ENCODE measurements around the gene REC114. TPM values are rescaled to one million over a fixed set of nuclear protein-coding genes. Genes with fewer than 3 reads are reported as not detected.

Gene REC114
- total and polyA plus RNA-seq, 2 of the 8 experiments (the other 6 are each of a cell fraction or from before 2014, with no cell fraction given): 0.12 TPM; not detected in 1

GRCh38 chr15:73593304-73594074 lies 150.5 kb downstream of the REC114 start:
- WGBS, 2 experiments (ENCODE audit: extremely low coverage in 1 of 2, insufficient coverage in 1 of 2, insufficient read length in 1 of 2, insufficient replicate concordance in 2 of 2, low coverage in 1 of 2, low lambda C conversion rate in 2 of 2, missing lambda C conversion rate in 1 of 2): 88% methylated on average over 9 of the region's 9 CpGs; no CpG with 5 or more reads in 1 of the 2 experiments
- H3K27ac ChIP-seq (ENCODE audit: low read depth, low read length): no peak overlapping the region
- no peak overlapping the region for H2AFZ ChIP-seq (ENCODE audit: low read length)
- no peak overlapping the region for H2BK20ac ChIP-seq (ENCODE audit: low read length)
- H3K4me2 ChIP-seq (ENCODE audit: insufficient read depth in 1 of 2, low read depth in 2 of 2, low read length in 2 of 2): no peak overlapping the region
- ChIA-PET CTCF (ENCODE audit: partially characterized antibody) (interaction anchor here (0.7 to 2.5 kb wide), 5 partner anchors 11 to 106 kb away, joined by 3 to 11 read pairs (median 6); no protein-coding TSS in a partner anchor), POLR2A (ENCODE audit: partially characterized antibody) (no interaction called here)
- no peak overlapping the region for H2BK15ac ChIP-seq (ENCODE audit: low read length)
- H2BK120ac ChIP-seq (replicated peaks; ENCODE audit: low read depth, low read length): no peak overlapping the region
- H3K4ac ChIP-seq (replicated peaks; ENCODE audit: insufficient read length, low read depth, low read length): no peak overlapping the region
- H4K91ac ChIP-seq (replicated peaks; ENCODE audit: insufficient read length, low read length): no peak overlapping the region
- H4K20me1 ChIP-seq (replicated peaks in 1 of 2; ENCODE audit: control insufficient read depth in 1 of 2, insufficient read depth in 2 of 2, low read length in 2 of 2): peaks cover 14 to 27% of the 10 kb centered on the region in 2 experiments
- no peak overlapping the region for H3K9ac ChIP-seq (replicated peaks in 1 of 4; ENCODE audit: extremely low read depth in 1 of 4, low read depth in 3 of 4, low read length in 3 of 4)
- no peak overlapping the region for H3K14ac ChIP-seq (ENCODE audit: insufficient read length)
- no peak overlapping the region for H3K23ac ChIP-seq (ENCODE audit: insufficient read length)
- FAIRE-seq: no peak
- TF ChIP-seq BRCA1 (IDR thresholded peaks at IDR 0.05; ENCODE audit: low read depth, low read length): no peak
- TF ChIP-seq KDM5A (IDR thresholded peaks at IDR 0.05; ENCODE audit: low read length): no peak
- TF ChIP-seq TBP (IDR thresholded peaks at IDR 0.05; ENCODE audit: low read depth, low read length): no peak
- no peak overlapping the region for H3K18ac ChIP-seq (ENCODE audit: extremely low read depth, low read length)
- H3K56ac ChIP-seq (replicated peaks; ENCODE audit: insufficient read length, low read depth, low read length): no peak overlapping the region
- H3K23me2 ChIP-seq (ENCODE audit: low read depth, low read length): no peaks in the 10 kb centered on the region; the same call in 1 of the 2 replicates
- H2BK12ac ChIP-seq (ENCODE audit: low read depth, low read length): no peak overlapping the region
- no peak overlapping the region for H2BK5ac ChIP-seq (ENCODE audit: low read depth, low read length)
- H3K4me1 ChIP-seq (replicated peaks in 1 of 4; ENCODE audit: control insufficient read depth in 3 of 4, insufficient read depth in 4 of 4, low read length in 3 of 4): peaks cover 3 to 10% (median 8%) of the 10 kb centered on the region in 4 experiments
- no peak overlapping the region for H3K4me3 ChIP-seq (ENCODE audit: extremely low read depth in 1 of 4, insufficient read depth in 2 of 4, low read depth in 3 of 4, low read length in 4 of 4)
- peaks cover 3 to 62% of the 10 kb centered on the region in 2 experiments; a peak in 3 of 4 replicates for H3K79me2 ChIP-seq (ENCODE audit: control insufficient read depth in 1 of 2, insufficient read depth in 2 of 2, low read length in 2 of 2)
- H3K9me3 ChIP-seq (ENCODE audit: insufficient read depth in 2 of 2, low read depth in 1 of 2, low read length in 1 of 2): no peaks in the 10 kb centered on the region
- peaks cover 0 to 8% (median 4%) of the 10 kb centered on the region in 4 experiments; a peak in 4 of 8 replicates for H3K36me3 ChIP-seq (ENCODE audit: control insufficient read depth in 2 of 4, insufficient read depth in 4 of 4, low read length in 3 of 4)
- H2AK5ac ChIP-seq (ENCODE audit: low read depth, low read length): no peak overlapping the region
- peaks cover 24% of the 10 kb centered on the region for H3K79me1 ChIP-seq (ENCODE audit: low read depth, low read length)
- no peaks in the 10 kb centered on the region for H3K27me3 ChIP-seq (replicated peaks in 1 of 4; ENCODE audit: control insufficient read depth in 3 of 4, extremely low read depth in 1 of 4, insufficient read depth in 3 of 4, low read length in 3 of 4)
- H4K5ac ChIP-seq (ENCODE audit: insufficient read length, low read depth, low read length): no peak overlapping the region
- DNase-seq (ENCODE audit: low read depth in 1 of 2, low spot score in 2 of 2): no peak
- no peak overlapping the region for H4K8ac ChIP-seq (ENCODE audit: extremely low read depth, insufficient read depth, low read length)
